Measurements from ENCODE around the gene SLC29A2.
A peak's percentile ranks its signal among the peaks of the same experiment; 100 is the strongest.

Gene SLC29A2

GRCh38 chr11:66314186-66314501 lies 57.4 kb downstream of the SLC29A2 start:
- no peak for DNase-seq
- in situ Hi-C loops (cut with HindIII; ENCODE audit: low pct_ligation_motif_present, low pct_unique_long_range_greater_than_20kb, low sequenced_read_pairs) = no loop called here

GRCh38 chr11:66313321-66314185 lies 58.0 kb downstream of the SLC29A2 start:
- in situ Hi-C loops (cut with HindIII; ENCODE audit: low pct_ligation_motif_present, low pct_unique_long_range_greater_than_20kb, low sequenced_read_pairs) = no loop called here
- DNase-seq = no peak

- in situ Hi-C loops (cut with HindIII; ENCODE audit: low pct_ligation_motif_present, low pct_unique_long_range_greater_than_20kb, low sequenced_read_pairs) = no loop called here
- DNase-seq = peak; percentile 96
These were observed 58.8 kb downstream of the SLC29A2 start for GRCh38 chr11:66312549-66313320.
